HEK293 (cell line): ENCODE measurements around the gene TIPRL.

ENCODE experiments used
- KLF16 ChIP-seq: fragments of 450-650 bp; formaldehyde crosslinking; IDR thresholded peaks from 2 replicates; pipeline ENCODE4 v1.5.1; 2017; ENCODE audit warnings: missing biosample characterization, missing genetic modification characterization
- KLF9 ChIP-seq: fragments of 450-650 bp; formaldehyde crosslinking; IDR thresholded peaks from 2 replicates; pipeline ENCODE4 v1.5.1; 2016; ENCODE audit warnings: missing biosample characterization, missing genetic modification characterization, low read depth
- OSR2 ChIP-seq: fragments of 450-650 bp; formaldehyde crosslinking; IDR thresholded peaks from 2 replicates; pipeline ENCODE4 v1.5.1; 2016; ENCODE audit warnings: missing biosample characterization, missing genetic modification characterization
- TCF7L2 ChIP-seq: IDR thresholded peaks from 2 replicates; pipeline ENCODE4 v1.6.1; 2011; ENCODE audit warnings: low read depth, mild to moderate bottlenecking, inconsistent platforms, low read length, moderate library complexity, borderline replicate concordance
- YY1 ChIP-seq: fragments of 450-650 bp; formaldehyde crosslinking; IDR thresholded peaks from 2 replicates; pipeline ENCODE4 v1.5.1; 2018; ENCODE audit warnings: missing biosample characterization, missing genetic modification characterization
- ZFHX2 ChIP-seq: fragments of 450-650 bp; formaldehyde crosslinking; conservative IDR thresholded peaks from 2 replicates; pipeline ENCODE4 v1.5.1; 2016; ENCODE audit warnings: missing biosample characterization, missing genetic modification characterization
- ZNF155 ChIP-seq: fragments of 450-650 bp; formaldehyde crosslinking; IDR thresholded peaks from 2 replicates; pipeline ENCODE4 v1.5.1; 2016; ENCODE audit warnings: missing biosample characterization, missing genetic modification characterization
- ZNF677 ChIP-seq: fragments of 450-650 bp; IDR thresholded peaks from 2 replicates; pipeline ENCODE4 v1.5.0; 2018; ENCODE audit warnings: missing biosample characterization, mild to moderate bottlenecking, missing genetic modification characterization, moderate library complexity
- ZNF701 ChIP-seq: fragments of 450-650 bp; formaldehyde crosslinking; IDR thresholded peaks from 2 replicates; pipeline ENCODE4 v1.5.1; 2016; ENCODE audit warnings: missing biosample characterization, missing genetic modification characterization
- TF ChIP-seq, protein P1 (sequence below): IDR thresholded peaks from 2 replicates; pipeline ENCODE4 v1.6.1; 2011; ENCODE audit warnings: mild to moderate bottlenecking, low read depth, low read length, borderline replicate concordance
- TF ChIP-seq, protein P2 (sequence below): fragments of 450-650 bp; formaldehyde crosslinking; IDR thresholded peaks from 2 replicates; pipeline ENCODE4 v1.5.1; 2016; ENCODE audit warnings: missing biosample characterization, missing genetic modification characterization
- TF ChIP-seq, protein P3 (sequence below): fragments of 450-650 bp; IDR thresholded peaks from 2 replicates; pipeline ENCODE4 v1.5.1; 2018; ENCODE audit warnings: missing biosample characterization, missing genetic modification characterization
- TF ChIP-seq, protein P4 (sequence below): fragments of 450-650 bp; formaldehyde crosslinking; IDR thresholded peaks from 2 replicates; pipeline ENCODE4 v1.5.1; 2016; ENCODE audit warnings: missing biosample characterization, missing genetic modification characterization

DNA sequence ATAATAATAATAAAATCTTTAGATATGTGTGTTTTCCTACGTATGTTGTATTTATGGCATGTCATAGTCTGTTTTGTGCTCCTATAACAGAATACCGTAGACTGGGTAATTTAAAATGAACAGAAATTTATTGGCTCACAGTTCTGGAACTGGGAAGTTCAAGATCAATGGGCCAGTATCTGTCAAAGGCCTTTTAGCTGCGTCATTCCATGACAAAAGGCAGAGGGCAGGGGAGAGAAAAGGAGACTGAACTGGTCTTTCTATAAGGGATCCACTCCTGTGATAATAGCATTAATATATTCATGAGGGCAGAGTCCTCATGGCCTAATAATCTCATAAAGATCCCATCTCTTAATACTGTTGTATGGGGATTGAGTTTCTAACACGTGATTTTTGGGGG, 39.9 kb downstream of the TIPRL start:
- TF ChIP-seq ZNF677 (no peak), TCF7L2 (no peak), ZNF155 (tag by site-specific recombination) (no peak), YY1 (tag by site-specific recombination) (no peak), ZFHX2 (no peak), OSR2 (tag by site-specific recombination) (no peak), KLF9 (tag by site-specific recombination) (no peak), ZNF701 (no peak), KLF16 (tag by site-specific recombination) (no peak)
- TF ChIP-seq, protein P1, sequence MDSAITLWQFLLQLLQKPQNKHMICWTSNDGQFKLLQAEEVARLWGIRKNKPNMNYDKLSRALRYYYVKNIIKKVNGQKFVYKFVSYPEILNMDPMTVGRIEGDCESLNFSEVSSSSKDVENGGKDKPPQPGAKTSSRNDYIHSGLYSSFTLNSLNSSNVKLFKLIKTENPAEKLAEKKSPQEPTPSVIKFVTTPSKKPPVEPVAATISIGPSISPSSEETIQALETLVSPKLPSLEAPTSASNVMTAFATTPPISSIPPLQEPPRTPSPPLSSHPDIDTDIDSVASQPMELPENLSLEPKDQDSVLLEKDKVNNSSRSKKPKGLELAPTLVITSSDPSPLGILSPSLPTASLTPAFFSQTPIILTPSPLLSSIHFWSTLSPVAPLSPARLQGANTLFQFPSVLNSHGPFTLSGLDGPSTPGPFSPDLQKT, result no peak
- TF ChIP-seq, protein P2, sequence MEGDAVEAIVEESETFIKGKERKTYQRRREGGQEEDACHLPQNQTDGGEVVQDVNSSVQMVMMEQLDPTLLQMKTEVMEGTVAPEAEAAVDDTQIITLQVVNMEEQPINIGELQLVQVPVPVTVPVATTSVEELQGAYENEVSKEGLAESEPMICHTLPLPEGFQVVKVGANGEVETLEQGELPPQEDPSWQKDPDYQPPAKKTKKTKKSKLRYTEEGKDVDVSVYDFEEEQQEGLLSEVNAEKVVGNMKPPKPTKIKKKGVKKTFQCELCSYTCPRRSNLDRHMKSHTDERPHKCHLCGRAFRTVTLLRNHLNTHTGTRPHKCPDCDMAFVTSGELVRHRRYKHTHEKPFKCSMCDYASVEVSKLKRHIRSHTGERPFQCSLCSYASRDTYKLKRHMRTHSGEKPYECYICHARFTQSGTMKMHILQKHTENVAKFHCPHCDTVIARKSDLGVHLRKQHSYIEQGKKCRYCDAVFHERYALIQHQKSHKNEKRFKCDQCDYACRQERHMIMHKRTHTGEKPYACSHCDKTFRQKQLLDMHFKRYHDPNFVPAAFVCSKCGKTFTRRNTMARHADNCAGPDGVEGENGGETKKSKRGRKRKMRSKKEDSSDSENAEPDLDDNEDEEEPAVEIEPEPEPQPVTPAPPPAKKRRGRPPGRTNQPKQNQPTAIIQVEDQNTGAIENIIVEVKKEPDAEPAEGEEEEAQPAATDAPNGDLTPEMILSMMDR, result no peak
- TF ChIP-seq, protein P3, sequence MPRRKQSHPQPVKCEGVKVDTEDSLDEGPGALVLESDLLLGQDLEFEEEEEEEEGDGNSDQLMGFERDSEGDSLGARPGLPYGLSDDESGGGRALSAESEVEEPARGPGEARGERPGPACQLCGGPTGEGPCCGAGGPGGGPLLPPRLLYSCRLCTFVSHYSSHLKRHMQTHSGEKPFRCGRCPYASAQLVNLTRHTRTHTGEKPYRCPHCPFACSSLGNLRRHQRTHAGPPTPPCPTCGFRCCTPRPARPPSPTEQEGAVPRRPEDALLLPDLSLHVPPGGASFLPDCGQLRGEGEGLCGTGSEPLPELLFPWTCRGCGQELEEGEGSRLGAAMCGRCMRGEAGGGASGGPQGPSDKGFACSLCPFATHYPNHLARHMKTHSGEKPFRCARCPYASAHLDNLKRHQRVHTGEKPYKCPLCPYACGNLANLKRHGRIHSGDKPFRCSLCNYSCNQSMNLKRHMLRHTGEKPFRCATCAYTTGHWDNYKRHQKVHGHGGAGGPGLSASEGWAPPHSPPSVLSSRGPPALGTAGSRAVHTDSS (tag by site-specific recombination), result no peak
- TF ChIP-seq, protein P4, sequence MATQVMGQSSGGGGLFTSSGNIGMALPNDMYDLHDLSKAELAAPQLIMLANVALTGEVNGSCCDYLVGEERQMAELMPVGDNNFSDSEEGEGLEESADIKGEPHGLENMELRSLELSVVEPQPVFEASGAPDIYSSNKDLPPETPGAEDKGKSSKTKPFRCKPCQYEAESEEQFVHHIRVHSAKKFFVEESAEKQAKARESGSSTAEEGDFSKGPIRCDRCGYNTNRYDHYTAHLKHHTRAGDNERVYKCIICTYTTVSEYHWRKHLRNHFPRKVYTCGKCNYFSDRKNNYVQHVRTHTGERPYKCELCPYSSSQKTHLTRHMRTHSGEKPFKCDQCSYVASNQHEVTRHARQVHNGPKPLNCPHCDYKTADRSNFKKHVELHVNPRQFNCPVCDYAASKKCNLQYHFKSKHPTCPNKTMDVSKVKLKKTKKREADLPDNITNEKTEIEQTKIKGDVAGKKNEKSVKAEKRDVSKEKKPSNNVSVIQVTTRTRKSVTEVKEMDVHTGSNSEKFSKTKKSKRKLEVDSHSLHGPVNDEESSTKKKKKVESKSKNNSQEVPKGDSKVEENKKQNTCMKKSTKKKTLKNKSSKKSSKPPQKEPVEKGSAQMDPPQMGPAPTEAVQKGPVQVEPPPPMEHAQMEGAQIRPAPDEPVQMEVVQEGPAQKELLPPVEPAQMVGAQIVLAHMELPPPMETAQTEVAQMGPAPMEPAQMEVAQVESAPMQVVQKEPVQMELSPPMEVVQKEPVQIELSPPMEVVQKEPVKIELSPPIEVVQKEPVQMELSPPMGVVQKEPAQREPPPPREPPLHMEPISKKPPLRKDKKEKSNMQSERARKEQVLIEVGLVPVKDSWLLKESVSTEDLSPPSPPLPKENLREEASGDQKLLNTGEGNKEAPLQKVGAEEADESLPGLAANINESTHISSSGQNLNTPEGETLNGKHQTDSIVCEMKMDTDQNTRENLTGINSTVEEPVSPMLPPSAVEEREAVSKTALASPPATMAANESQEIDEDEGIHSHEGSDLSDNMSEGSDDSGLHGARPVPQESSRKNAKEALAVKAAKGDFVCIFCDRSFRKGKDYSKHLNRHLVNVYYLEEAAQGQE (tag by site-specific recombination), result no peak
